SK-N-SH (cell line): ENCODE results near the gene MYLK. TPM values are rescaled to one million over a fixed set of nuclear protein-coding genes. Genes with fewer than 3 reads are reported as not detected.

Source experiments
- CTCF ChIA-PET: fragments of 300-600, 350-600 bp; formaldehyde crosslinking; extraction: SDS; loops from one replicate; lab custom pipeline; 2021; lab: Yijun Ruan, JAX
- POLR2A ChIA-PET: fragments of 350-600 bp; sonication (Branson Sonifier 250); formaldehyde crosslinking; extraction: SDS; loops from one replicate; lab custom pipeline; 2020; ENCODE audit warnings: antibody characterized with exemption, inconsistent platforms; lab: Yijun Ruan, JAX
- DNase-seq: peaks from one replicate; pipeline ENCODE4 v3.0.0; 2012
- H2AFZ ChIP-seq: fragments of 200-600 bp; sonication (generic); 2 replicates; pipeline ENCODE4 v1.8.1; 2016; ENCODE audit warnings: antibody characterized with exemption, mild to moderate bottlenecking, low read depth
- H3F3A ChIP-seq: fragments of 200-600 bp; sonication (generic); replicated peaks from 2 replicates; pipeline ENCODE3; 2016; ENCODE audit warnings: antibody characterized with exemption, mild to moderate bottlenecking; ENCODE audit not compliant: insufficient read depth
- H3K27ac ChIP-seq, 2 experiments: fragments of 200-500 bp in 1 of 2; fragments of 200-600 bp in 1 of 2; sonication (Bioruptor generic) in 1 of 2; sonication (generic), shearing (Covaris generic) in 1 of 2; 2 replicates each; pipeline versions ENCODE4 v1.5.1 to v1.6.1; 2014 to 2016; ENCODE audit warnings: low read depth in 2 of 2, inconsistent platforms in 1 of 2, low read length in 1 of 2, mild to moderate bottlenecking in 1 of 2, mixed read lengths in 1 of 2
- H3K27me3 ChIP-seq: fragments of 200-600 bp; sonication (generic), shearing (Covaris generic); 2 replicates; pipeline ENCODE4 v1.6.1; 2016; ENCODE audit warnings: mixed run types; ENCODE audit not compliant: insufficient read depth
- H3K36me3 ChIP-seq, 2 experiments: fragments of 200-500 bp in 1 of 2; fragments of 200-600 bp in 1 of 2; sonication (Bioruptor generic) in 1 of 2; sonication (generic) in 1 of 2; replicated peaks in 1 of 2; 2 replicates each; pipeline versions ENCODE3 to v1.5.1; 2014 to 2016; ENCODE audit warnings: low read length in 1 of 2, mild to moderate bottlenecking in 1 of 2; ENCODE audit not compliant: insufficient read depth in 2 of 2, control insufficient read depth in 1 of 2
- H3K4me1 ChIP-seq, 2 experiments: fragments of 200-500 bp in 1 of 2; fragments of 200-600 bp in 1 of 2; sonication (Bioruptor generic) in 1 of 2; sonication (generic), shearing (Covaris generic) in 1 of 2; 2 replicates each; pipeline versions ENCODE4 v1.5.1 to v1.6.1; 2014 to 2016; ENCODE audit warnings: low read depth in 1 of 2, low read length in 1 of 2, mixed run types in 1 of 2; ENCODE audit not compliant: insufficient read depth in 2 of 2, control insufficient read depth in 1 of 2
- H3K4me2 ChIP-seq: fragments of 200-600 bp; sonication (generic), shearing (Covaris generic); 2 replicates; pipeline ENCODE4 v1.6.1; 2017; ENCODE audit warnings: mixed run types
- H3K4me3 ChIP-seq, 2 experiments: fragments of 200-500 bp in 1 of 2; fragments of 200-600 bp in 1 of 2; sonication (Bioruptor generic) in 1 of 2; sonication (generic), shearing (Covaris generic) in 1 of 2; 2 replicates each; pipeline versions ENCODE4 v1.5.1 to v1.8.1; 2014 to 2016; ENCODE audit warnings: low read depth in 2 of 2, inconsistent platforms in 1 of 2, low read length in 1 of 2, mild to moderate bottlenecking in 1 of 2, mixed read lengths in 1 of 2, moderate library complexity in 1 of 2
- H3K79me2 ChIP-seq: fragments of 200-600 bp; sonication (generic); 2 replicates; pipeline ENCODE4 v1.8.1; 2017; ENCODE audit warnings: mild to moderate bottlenecking; ENCODE audit not compliant: insufficient read depth
- H3K9ac ChIP-seq: fragments of 200-600 bp; sonication (generic); 2 replicates; pipeline ENCODE4 v1.6.1; 2017; ENCODE audit warnings: mixed run types
- H3K9me2 ChIP-seq: fragments of 200-600 bp; sonication (generic); 2 replicates; pipeline ENCODE4 v1.6.1; 2017; ENCODE audit warnings: mixed run types
- H3K9me3 ChIP-seq: fragments of 200-600 bp; sonication (generic); 2 replicates; pipeline ENCODE4 v1.6.1; 2017; ENCODE audit warnings: mixed run types, mild to moderate bottlenecking, moderate library complexity
- H4K20me1 ChIP-seq: fragments of 200-600 bp; sonication (generic); 2 replicates; pipeline ENCODE4 v1.6.1; 2017; ENCODE audit warnings: mild to moderate bottlenecking, mixed run types; ENCODE audit not compliant: insufficient read depth
- CHD2 ChIP-seq: fragments of 150-350 bp; IDR thresholded peaks from 2 replicates; pipeline ENCODE4 v1.6.1; 2018; ENCODE audit warnings: low read length; ENCODE audit not compliant: partially characterized antibody
- ELF1 ChIP-seq: IDR thresholded peaks from 2 replicates; pipeline ENCODE4 v1.4.0; 2012
- EP300 ChIP-seq, 2 experiments: IDR thresholded peaks; 2 replicates each; pipeline versions ENCODE4 v1.4.0 to v1.6.1; 2012; ENCODE audit warnings: borderline replicate concordance in 1 of 2, low read depth in 1 of 2, low read length in 1 of 2
- EZH2phosphoT487 ChIP-seq: fragments of 200-600 bp; sonication (generic); IDR thresholded peaks from 2 replicates; pipeline ENCODE4 v1.6.1; 2017; ENCODE audit warnings: low read depth, mixed run types, mild to moderate bottlenecking, antibody characterized with exemption, moderate library complexity, borderline replicate concordance
- FOXM1 ChIP-seq: IDR thresholded peaks from 2 replicates; pipeline ENCODE4 v1.4.0; 2012; ENCODE audit warnings: low read depth, mild to moderate bottlenecking
- GABPA ChIP-seq: IDR thresholded peaks from 2 replicates; pipeline ENCODE4 v1.4.0; 2012; ENCODE audit warnings: low read depth, mild to moderate bottlenecking
- GATA2 ChIP-seq: sonication (generic); formaldehyde crosslinking; IDR thresholded peaks from 2 replicates; pipeline ENCODE4 v1.5.0; 2020; ENCODE audit warnings: mild to moderate bottlenecking, missing genetic modification reagents
- IRF3 ChIP-seq: fragments of 150-350 bp; IDR thresholded peaks from 2 replicates; pipeline ENCODE4 v1.6.1; 2016; ENCODE audit warnings: mild to moderate bottlenecking, low read depth, low read length
- MAX ChIP-seq: IDR thresholded peaks from 2 replicates; pipeline ENCODE4 v1.4.0; 2012; ENCODE audit warnings: low read depth
- MEF2A ChIP-seq: IDR thresholded peaks from 2 replicates; pipeline ENCODE4 v1.4.0; 2012; ENCODE audit warnings: low read depth, borderline replicate concordance
- MXI1 ChIP-seq: IDR thresholded peaks from 2 replicates; pipeline ENCODE4 v1.6.1; 2012; ENCODE audit warnings: mild to moderate bottlenecking, low read depth, low read length, improper control_type of control experiment
- NFIC ChIP-seq: IDR thresholded peaks from 2 replicates; pipeline ENCODE4 v1.4.0; 2012; ENCODE audit warnings: borderline replicate concordance
- NRF1 ChIP-seq: IDR thresholded peaks from 2 replicates; pipeline ENCODE4 v1.6.1; 2012; ENCODE audit warnings: low read depth, mild to moderate bottlenecking, low read length
- RFX5 ChIP-seq: IDR thresholded peaks from 2 replicates; pipeline ENCODE4 v1.6.1; 2012; ENCODE audit warnings: mild to moderate bottlenecking, improper control_type of control experiment, low read length
- RXRA ChIP-seq: IDR thresholded peaks from 2 replicates; pipeline ENCODE4 v1.4.0; 2012; ENCODE audit warnings: low read depth, mild to moderate bottlenecking, borderline replicate concordance
- TAF1 ChIP-seq: IDR thresholded peaks from 2 replicates; pipeline ENCODE4 v1.6.1; 2012; ENCODE audit warnings: low read depth, mild to moderate bottlenecking, low read length, moderate library complexity, borderline replicate concordance
- TCF12 ChIP-seq: IDR thresholded peaks from 2 replicates; pipeline ENCODE4 v1.4.0; 2012
- USF1 ChIP-seq: IDR thresholded peaks from 2 replicates; pipeline ENCODE4 v1.4.0; 2012; ENCODE audit warnings: low read depth, borderline replicate concordance
- USF2 ChIP-seq: fragments of 150-350 bp; IDR thresholded peaks from 2 replicates; pipeline ENCODE4 v1.6.1; 2017; ENCODE audit warnings: antibody characterized with exemption, low read length, low read depth, borderline replicate concordance
- YY1 ChIP-seq: IDR thresholded peaks from 2 replicates; pipeline ENCODE4 v1.4.0; 2012; ENCODE audit warnings: low read depth, mild to moderate bottlenecking
- WGBS: methylation state at CpG from one replicate; pipeline ENCODE4 v1.1.6; 2017; ENCODE audit warnings: low lambda C conversion rate; 5-methylcytosine and 5-hydroxymethylcytosine counted together
- polyA plus RNA-seq, 3 experiments: library from polyadenylated mRNA; depleted of rRNA; stranded (reverse); fragments of >200 nt; gene quantifications; 2 replicates each; pipeline ENCODE4 v1.2.3, GENCODE V29; 2012

MYLK gene
- polyA plus RNA-seq, 1 of the 3 experiments (the other 2 are of a cell fraction), result 272 TPM

GRCh38 chr3:123640311-123640710, 243.8 kb downstream of the MYLK start:
- Histone ChIP-seq H4K20me1 (no peaks in the 10 kb centered on the region), H3K27ac (no peak overlapping the region)
- CTCF ChIA-PET, result interaction anchor here (1.1 to 5.1 kb wide), 3 partner anchors 12 to 340 kb away, joined by 3 to 32 read pairs (median 26); no protein-coding TSS in a partner anchor
- TF ChIP-seq MAX, result no peak
- no peak for TF ChIP-seq YY1
- no peak for TF ChIP-seq EZH2phosphoT487
- TF ChIP-seq FOXM1, result no peak
- no peak for TF ChIP-seq GABPA
- TF ChIP-seq TAF1, result no peak
- no peak for TF ChIP-seq USF2
- no peak for TF ChIP-seq RFX5
- no peak for TF ChIP-seq MEF2A
- no peak for TF ChIP-seq MXI1
- no peak for TF ChIP-seq NRF1
- no peak for TF ChIP-seq IRF3
- TF ChIP-seq, all 33 proteins: peak for 0
- Histone ChIP-seq H3K9me3 (no peaks in the 10 kb centered on the region), H2AFZ (no peak overlapping the region), H3K4me1 (peaks cover 0 to 7% of the 10 kb centered on the region in 2 experiments; a peak in 1 of 4 replicates), H3K79me2 (no peaks in the 10 kb centered on the region), H3K9ac (no peak overlapping the region), H3K4me3 (no peak overlapping the region), H3K27me3 (no peaks in the 10 kb centered on the region), H3K9me2 (no peaks in the 10 kb centered on the region), H3F3A (peaks cover 4% of the 10 kb centered on the region), H3K4me2 (no peak overlapping the region), H3K36me3 (peaks cover 49 to 80% of the 10 kb centered on the region in 2 experiments)
- 95% methylated on average over 13 of the region's 15 CpGs for WGBS
- POLR2A ChIA-PET, result no interaction called here
- no peak for DNase-seq

- Histone ChIP-seq H3K4me3 (no peak overlapping the region), H3K27me3 (no peaks in the 10 kb centered on the region), H3K9me3 (no peaks in the 10 kb centered on the region), H4K20me1 (no peaks in the 10 kb centered on the region), H3K36me3 (peaks cover 41 to 77% of the 10 kb centered on the region in 2 experiments), H3F3A (peaks cover 4% of the 10 kb centered on the region), H3K9me2 (no peaks in the 10 kb centered on the region), H3K9ac (no peak overlapping the region), H3K4me2 (no peak overlapping the region), H3K27ac (no peak overlapping the region), H3K79me2 (no peaks in the 10 kb centered on the region), H2AFZ (no peak overlapping the region), H3K4me1 (peaks cover 0 to 7% of the 10 kb centered on the region in 2 experiments; a peak in 1 of 4 replicates)
- ChIA-PET CTCF (interaction anchor here (0.7 to 5.1 kb wide), 6 partner anchors 10 to 341 kb away, joined by 3 to 32 read pairs (median 3); no protein-coding TSS in a partner anchor), POLR2A (no interaction called here)
- 96% methylated on average over 8 of the region's 14 CpGs for WGBS
- no peak for DNase-seq
- TF ChIP-seq TCF12 (no peak), MAX (no peak), TAF1 (no peak), GATA2 (CRISPR knock-in tag) (no peak), RXRA (no peak), CHD2 (no peak), USF1 (no peak), IRF3 (no peak), NFIC (no peak), RFX5 (no peak), EP300 (IDR thresholded peaks at IDR 0.05; ENCODE audit: borderline replicate concordance in 1 of 2, low read depth in 1 of 2, low read length in 1 of 2) (no peak), ELF1 (no peak)
Measured at GRCh38 chr3:123638936-123639689, 245.0 kb downstream of the MYLK start.
